Stimulated activated CD4-positive, alpha-beta T cell treated with anti-CD3 and anti-CD28 coated beads, Interleukin-12 subunit alpha, Interleukin-12 subunit beta, amount 100 ng/mL, for 24 hours (primary cell): ENCODE data around the gene ZNF831.

Experiments used
- DNase-seq, 2 experiments: peaks; one replicate each; pipeline ENCODE4 v3.0.0-alpha.2; 2020; ENCODE audit warnings: low read depth in 2 of 2

ZNF831 gene

DNA sequence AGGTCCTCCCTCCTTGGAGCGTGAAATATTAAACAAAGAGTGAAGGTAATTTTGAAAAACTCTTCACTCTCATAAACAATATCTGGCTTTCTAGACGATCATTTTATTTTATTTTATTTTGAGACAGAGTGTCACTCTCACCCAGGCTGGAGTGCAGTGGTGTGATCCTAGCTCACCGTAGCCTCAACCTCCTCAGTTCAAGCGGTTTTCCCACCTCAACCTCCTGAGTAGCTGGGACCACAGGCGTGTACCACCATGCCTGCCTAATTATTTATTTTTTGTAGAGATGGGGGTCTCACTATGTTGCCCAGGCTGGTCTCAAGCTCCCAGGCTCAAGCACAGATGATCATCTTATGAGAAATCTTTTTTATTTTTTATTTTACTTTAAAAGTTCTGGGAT, 16.4 kb downstream of the ZNF831 start:
- no peak for DNase-seq

- no peak for DNase-seq
These were observed 18.3 kb downstream of the ZNF831 start for GRCh38 chr20:59181936-59182335.

GRCh38 chr20:59182401-59183044, 18.9 kb downstream of the ZNF831 start:
- no peak for DNase-seq

DNA sequence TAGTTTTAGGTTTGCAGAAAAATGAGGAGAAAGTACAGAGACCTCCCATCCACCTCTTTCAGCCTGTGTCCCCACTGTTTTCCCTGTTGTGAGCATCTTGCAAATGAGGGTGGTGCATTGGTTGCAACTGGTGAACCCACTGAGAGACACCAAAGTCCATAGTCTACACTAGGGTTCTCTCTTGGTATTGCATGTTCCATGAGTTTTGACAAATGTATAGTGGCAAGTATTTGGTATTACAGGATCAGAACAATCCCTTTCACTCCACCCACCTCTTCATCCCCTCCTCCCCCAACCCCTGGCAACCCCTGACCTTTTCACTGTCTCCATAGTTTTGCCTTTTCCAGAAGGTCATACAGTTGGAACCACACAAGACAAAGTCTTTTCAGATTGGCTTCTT, 20.1 kb downstream of the ZNF831 start:
- no peak for DNase-seq

GRCh38 chr20:59184880-59185447, 21.3 kb downstream of the ZNF831 start:
- DNase-seq, result no peak

- no peak for DNase-seq
These were observed 22.2 kb downstream of the ZNF831 start for GRCh38 chr20:59185809-59186208.

- no peak for DNase-seq
These were observed 26.8 kb downstream of the ZNF831 start for GRCh38 chr20:59190466-59190865.

- no peak for DNase-seq
These were observed 27.6 kb downstream of the ZNF831 start for GRCh38 chr20:59191036-59191755.

DNA sequence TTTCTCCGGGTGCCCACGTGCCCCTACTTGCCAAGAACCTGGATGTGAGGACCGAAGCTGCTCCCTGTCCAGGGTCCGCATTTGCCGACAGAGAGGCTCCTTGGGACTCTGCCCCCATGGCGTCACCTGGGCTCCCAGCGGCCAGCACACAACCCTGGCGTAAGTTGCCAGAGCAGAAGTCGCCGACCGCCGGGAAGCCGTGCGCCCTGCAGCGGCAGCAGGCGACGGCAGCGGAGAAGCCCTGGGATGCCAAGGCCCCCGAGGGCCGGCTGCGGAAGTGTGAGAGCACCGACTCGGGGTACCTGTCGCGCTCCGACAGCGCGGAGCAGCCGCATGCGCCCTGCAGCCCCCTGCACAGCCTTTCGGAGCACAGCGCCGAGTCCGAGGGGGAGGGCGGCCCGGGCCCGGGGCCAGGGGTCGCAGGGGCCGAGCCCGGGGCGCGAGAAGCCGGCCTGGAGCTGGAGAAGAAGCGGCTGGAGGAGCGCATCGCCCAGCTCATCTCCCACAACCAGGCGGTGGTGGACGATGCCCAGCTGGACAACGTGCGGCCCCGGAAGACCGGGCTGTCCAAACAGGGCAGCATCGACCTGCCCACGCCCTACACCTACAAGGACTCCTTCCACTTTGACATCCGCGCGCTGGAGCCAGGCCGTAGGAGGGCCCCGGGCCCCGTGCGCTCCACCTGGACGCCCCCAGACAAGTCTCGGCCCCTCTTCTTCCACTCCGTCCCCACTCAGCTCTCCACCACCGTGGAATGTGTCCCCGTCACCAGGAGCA, 28.3 kb downstream of the ZNF831 start:
- no peak for DNase-seq

DNA sequence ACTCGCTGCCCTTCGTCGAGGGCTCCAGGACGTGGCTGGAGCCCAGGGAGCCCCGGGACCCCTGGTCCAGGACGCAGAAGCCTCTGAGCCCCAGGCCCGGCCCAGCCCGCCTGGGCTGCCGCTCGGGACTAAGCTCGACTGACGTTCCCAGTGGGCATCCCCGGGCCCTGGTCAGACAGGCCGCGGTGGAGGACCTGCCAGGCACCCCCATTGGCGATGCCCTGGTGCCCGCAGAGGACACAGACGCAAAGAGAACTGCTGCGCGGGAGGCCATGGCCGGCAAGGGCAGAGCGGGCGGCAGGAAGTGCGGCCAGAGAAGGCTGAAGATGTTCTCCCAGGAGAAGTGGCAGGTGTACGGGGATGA, 28.9 kb downstream of the ZNF831 start:
- DNase-seq, result no peak

GRCh38 chr20:59193325-59193724, 29.7 kb downstream of the ZNF831 start:
- no peak for DNase-seq

DNA sequence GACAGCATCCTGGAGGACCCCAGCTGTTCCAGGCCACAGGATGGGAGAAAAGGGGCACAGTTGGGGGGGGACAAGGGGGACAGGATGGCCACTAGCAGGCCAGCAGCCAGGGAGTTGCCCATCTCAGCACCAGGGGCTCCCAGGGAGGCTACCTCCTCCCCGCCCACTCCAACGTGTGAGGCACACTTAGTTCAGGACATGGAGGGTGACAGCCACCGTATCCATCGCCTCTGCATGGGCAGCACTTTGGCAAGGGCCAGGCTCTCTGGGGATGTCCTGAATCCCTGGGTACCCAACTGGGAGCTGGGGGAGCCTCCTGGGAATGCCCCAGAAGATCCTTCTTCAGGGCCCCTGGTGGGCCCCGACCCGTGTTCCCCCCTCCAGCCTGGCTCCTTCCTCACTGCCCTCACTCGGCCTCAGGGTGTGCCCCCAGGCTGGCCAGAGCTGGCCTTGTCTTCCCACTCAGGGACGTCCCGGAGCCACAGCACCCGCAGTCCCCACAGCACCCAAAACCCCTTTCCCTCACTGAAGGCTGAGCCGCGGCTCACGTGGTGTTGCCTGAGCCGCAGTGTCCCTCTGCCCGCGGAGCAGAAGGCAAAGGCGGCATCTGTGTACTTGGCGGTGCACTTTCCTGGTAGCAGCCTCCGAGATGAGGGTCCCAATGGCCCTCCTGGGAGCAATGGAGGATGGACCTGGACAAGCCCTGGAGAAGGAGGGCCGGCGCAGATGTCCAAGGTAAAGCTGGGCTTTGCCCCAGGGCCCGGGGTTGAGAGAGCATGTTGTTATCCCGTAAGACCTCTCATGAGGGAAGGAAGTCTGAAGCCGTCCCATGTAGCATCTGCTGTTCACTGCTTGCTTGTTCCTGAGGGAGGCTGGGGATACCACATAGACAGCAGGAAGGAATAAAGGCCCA, 30.7 kb downstream of the ZNF831 start:
- no peak for DNase-seq

GRCh38 chr20:59195316-59195993, 31.8 kb downstream of the ZNF831 start:
- DNase-seq, result no peak

DNA sequence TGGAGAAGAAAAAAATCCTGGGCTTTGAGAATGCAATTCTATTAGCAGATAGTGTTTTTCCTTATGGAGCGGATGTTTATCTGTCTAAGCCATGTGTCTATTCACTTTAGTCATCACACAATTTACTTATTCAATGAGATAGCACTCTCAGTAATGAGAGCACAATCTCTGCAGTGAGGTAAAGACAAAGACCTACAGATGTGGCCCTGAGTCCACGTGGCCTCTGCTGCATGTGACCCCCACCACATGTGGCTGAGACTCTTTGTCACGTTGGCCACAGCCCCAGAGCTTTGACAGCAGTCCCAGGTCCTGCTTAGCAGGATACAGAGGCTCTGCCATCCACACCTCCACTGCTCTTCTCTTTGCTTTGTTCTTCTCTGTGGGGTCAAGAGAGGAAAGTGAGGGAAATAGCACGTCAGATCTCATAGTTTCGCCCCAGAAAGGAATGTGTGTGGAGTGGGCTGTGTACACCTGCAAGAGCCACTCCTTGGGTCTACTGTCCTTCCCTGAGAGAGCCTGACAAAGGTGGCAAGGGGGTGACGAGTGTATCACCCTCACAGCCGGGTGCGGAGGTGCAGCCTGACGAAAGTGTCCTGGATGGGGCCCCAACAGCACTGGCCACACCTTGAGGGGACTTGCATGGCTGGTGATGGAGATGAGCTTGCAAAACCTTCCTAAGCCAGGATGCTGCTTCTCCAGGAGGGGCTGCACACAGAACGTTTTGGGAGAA, 40.7 kb downstream of the ZNF831 start:
- no peak for DNase-seq

DNA sequence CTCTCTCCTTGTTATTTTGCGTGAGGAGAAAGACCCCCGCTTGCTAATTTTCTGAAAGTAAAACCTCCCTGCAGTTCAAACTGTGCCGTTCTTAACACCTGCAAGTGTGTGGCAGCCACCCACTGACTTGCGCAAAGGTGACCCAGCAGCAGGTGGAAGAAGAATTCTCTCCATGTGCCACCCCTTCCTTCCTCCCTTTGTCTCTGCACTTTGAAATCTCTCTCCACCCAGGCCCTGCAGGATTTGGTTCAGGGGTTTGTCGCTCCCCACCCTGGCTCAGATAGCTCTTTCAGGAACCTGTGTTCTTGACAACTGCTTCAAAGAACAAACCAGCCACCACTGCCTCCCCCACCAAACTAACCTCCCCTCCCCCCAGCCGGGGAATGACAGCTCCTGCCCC, 41.4 kb downstream of the ZNF831 start:
- no peak for DNase-seq

DNA sequence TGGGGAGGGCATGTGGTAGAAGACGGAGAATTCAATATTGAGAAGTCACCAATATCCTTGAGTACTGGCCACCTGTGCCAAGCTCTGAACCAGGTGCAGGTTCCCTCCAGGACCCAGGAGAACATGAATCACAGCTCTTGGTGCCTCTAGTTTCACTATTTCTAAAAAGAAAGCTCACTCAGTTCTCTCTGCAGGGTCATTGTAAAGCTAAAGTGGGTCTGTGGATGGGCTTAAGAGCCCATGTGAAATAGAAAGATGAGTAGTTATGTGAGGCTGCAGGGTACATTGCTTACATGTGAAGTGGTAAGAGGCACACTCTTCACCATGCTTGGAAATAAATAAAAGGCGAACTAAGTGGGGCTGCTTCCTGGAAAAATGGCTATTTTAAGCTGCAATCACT, 43.6 kb downstream of the ZNF831 start:
- no peak for DNase-seq

GRCh38 chr20:59207742-59208357, 44.2 kb downstream of the ZNF831 start:
- DNase-seq, result peak; percentile 66 to 76

DNA sequence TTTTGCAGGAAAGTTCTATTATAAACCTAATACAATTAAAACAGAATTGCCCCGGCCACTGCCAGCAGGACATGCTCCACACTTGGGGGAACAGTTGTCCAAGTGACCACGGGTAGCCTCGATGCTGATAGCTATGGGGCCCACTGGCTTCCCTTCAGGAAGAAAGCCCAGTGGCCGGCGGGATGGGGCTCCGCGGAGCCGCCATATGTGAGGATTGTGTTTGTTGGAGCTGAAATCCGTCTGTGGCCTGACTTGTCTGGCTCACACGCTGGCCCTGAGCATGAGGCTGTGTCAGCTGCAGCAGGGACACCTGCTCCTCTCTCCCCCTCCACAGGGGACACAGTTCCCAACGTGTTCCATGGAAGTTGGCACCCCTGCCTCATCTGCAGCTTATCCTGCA, 46.6 kb downstream of the ZNF831 start:
- no peak for DNase-seq

DNA sequence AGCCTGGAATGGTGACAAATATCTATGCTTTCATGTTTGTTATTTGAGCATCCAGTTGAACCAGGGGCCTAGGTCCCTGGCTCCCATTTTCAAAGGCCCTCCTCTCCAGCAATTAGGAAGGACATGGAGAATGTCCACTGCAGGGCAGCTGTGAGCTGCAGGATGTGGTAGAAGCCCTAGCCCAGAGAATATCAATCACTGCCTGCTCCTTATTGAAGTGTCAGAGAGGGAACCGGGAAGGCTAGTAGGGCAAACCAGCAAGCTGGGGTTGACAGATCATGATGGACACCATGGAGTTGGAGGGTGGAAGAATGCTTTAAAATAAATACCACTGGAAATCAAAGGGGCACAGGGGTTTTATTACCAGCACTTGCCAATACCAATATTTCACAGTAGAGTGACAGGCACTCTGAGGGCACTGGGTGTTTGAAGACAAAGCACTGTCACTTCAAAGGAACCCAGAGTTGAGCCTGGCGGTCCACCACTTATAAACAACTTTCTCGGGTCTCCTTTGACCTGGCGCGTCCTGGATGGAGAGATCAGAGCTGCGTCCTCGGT, 47.7 kb downstream of the ZNF831 start:
- DNase-seq, result no peak

GRCh38 chr20:59214073-59214472, 50.5 kb downstream of the ZNF831 start:
- no peak for DNase-seq
